A549 treated with AZD9567 at 1 μM for 4 hours (cell line): Measurements from ENCODE around the gene CYP2A6. TPM values are rescaled to one million over a fixed set of nuclear protein-coding genes. Genes with fewer than 3 reads are reported as not detected.

Source experiments
- total RNA-seq: library from RNA; stranded (reverse); fragments of 200-300 nt; extraction: Qiagen RNA extraction; gene quantifications from 5 replicates; pipeline ENCODE4 v1.2.3, GENCODE V29; 2022; ENCODE audit not compliant: insufficient read depth

CYP2A6 gene, protein sequence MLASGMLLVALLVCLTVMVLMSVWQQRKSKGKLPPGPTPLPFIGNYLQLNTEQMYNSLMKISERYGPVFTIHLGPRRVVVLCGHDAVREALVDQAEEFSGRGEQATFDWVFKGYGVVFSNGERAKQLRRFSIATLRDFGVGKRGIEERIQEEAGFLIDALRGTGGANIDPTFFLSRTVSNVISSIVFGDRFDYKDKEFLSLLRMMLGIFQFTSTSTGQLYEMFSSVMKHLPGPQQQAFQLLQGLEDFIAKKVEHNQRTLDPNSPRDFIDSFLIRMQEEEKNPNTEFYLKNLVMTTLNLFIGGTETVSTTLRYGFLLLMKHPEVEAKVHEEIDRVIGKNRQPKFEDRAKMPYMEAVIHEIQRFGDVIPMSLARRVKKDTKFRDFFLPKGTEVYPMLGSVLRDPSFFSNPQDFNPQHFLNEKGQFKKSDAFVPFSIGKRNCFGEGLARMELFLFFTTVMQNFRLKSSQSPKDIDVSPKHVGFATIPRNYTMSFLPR
- not detected in 5 replicates for total RNA-seq

GRCh38 chr19:40850277-40850676 is at the start of gene CYP2A6:
Gene CYP2A6 (minus strand): TSS chr19:40850447. CDS start chr19:40850426, 21 bp downstream.

GRCh38 chr19:40882062-40882461 is 31.8 kb upstream of the CYP2A6 start, which contains the start of gene CYP2A7:
Gene CYP2A7 (minus strand): TSS chr19:40882231. CDS start chr19:40882210, 21 bp downstream.

DNA sequence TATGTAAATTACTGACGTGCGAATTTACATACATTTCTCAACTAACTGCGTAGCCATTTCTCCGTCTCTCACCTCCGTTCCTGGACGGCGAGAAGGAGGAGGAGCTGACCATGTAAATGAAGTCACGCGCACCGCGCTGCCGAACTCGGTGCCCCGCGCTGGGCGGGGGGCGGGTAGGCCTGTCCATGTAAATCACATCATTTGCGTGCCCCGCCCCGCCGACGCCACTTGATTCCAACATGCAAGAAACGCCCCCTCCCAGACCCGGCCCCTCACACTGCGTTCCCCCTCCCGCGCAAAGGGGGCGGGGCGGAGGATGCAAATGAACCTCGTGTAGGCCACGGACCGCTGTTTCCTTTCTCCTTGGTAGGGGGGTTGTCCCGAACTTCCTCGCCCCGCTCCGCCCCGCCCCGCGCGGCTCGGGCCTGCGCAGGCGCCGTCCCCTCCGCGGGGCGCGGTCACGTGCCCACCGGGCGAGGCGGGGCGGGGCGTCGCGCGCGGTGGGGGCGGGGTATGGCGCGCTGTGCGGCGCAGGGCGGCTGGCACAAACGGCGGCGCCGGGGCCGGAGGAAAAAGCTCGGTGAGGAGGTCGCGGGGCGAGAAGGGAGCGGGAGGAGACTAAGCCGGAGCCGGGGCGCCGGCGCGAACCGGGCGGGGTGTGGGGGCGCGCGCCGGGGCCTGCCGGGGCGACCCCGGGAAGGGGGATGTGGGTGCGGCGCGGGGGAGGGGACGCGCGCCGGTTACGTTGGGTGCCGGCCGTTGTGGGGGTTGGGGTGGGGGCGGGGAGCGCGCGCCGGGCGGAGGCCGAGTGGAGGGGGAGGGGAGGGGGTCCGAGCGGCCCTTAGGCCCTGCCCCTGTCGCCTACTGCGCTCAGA is 51.3 kb downstream of the CYP2A6 start, which contains the start of gene EGLN2:
Gene EGLN2, plus strand, starts transcription at position 509 of the 875 bp plus-strand sequence. CDS start 1,382 bp downstream, outside the sequence.

Other genes with a start within 250 kb of the CYP2A6 start
- gene LTBP4, start 249.1 kb downstream of the CYP2A6 start, total RNA-seq: 35.2 to 57.9 TPM (median 54.8 TPM) in 5 replicates
- 47.8 to 82.6 TPM (median 77.1 TPM) in 5 replicates for gene NUMBL, start 159.8 kb downstream of the CYP2A6 start, total RNA-seq
- gene COQ8B, start 133.6 kb downstream of the CYP2A6 start, total RNA-seq: 69.8 to 88.8 TPM (median 84.0 TPM) in 5 replicates
- gene ITPKC, start 133.3 kb downstream of the CYP2A6 start, total RNA-seq: 20.5 to 35.5 TPM (median 31.6 TPM) in 5 replicates
- gene ACTMAP, start 100.0 kb downstream of the CYP2A6 start, total RNA-seq: 14.5 to 18.5 TPM (median 16.7 TPM) in 5 replicates
- gene SNRPA, start 99.2 kb downstream of the CYP2A6 start, total RNA-seq: 145 to 179 TPM (median 153 TPM) in 5 replicates
- gene MIA, start 74.9 kb downstream of the CYP2A6 start, total RNA-seq: not detected in 5 replicates
- 12.8 to 22.1 TPM (median 20.1 TPM) in 5 replicates for gene RAB4B, start 72.2 kb downstream of the CYP2A6 start, total RNA-seq
- 79.8 to 98.3 TPM (median 95.8 TPM) in 5 replicates for gene EGLN2, start 51.3 kb downstream of the CYP2A6 start, total RNA-seq
- gene CYP2A7, start 31.8 kb upstream of the CYP2A6 start, total RNA-seq: not detected in 5 replicates
- not detected in 5 replicates for gene CYP2B6, start 140.8 kb upstream of the CYP2A6 start, total RNA-seq
- not detected in 5 replicates for gene CYP2A13, start 238.0 kb upstream of the CYP2A6 start, total RNA-seq